Karpas-422 (cell line): Measurements from ENCODE around the gene MVP. TPM values are rescaled to one million over a fixed set of nuclear protein-coding genes. Genes with fewer than 3 reads are reported as not detected.
"Not testable (repeated sequence)": the region's sequence is repeated elsewhere in the genome, so short reads cannot be mapped to it uniquely, and the experiment has no call there.

Experiments
- DNase-seq: peaks from one replicate; pipeline ENCODE4 v3.0.0-alpha.2; 2015
- H2AFZ ChIP-seq: fragments of 200-600 bp; sonication (generic); 2 replicates; pipeline ENCODE4 v1.6.1; 2014; ENCODE audit warnings: antibody characterized with exemption, low read length, mixed read lengths
- H3K27ac ChIP-seq: fragments of 200-600 bp; sonication (generic); 2 replicates; pipeline ENCODE4 v1.5.1; 2014; ENCODE audit warnings: mild to moderate bottlenecking, low read length, moderate library complexity
- H3K27me3 ChIP-seq: fragments of 200-600 bp; sonication (generic); 2 replicates; pipeline ENCODE4 v1.6.1; 2014; ENCODE audit warnings: low read length, mixed read lengths
- H3K36me3 ChIP-seq: fragments of 200-600 bp; sonication (generic); 2 replicates; pipeline ENCODE4 v1.6.1; 2014; ENCODE audit warnings: low read length, mixed read lengths; ENCODE audit not compliant: insufficient read depth
- H3K4me1 ChIP-seq: fragments of 200-600 bp; sonication (generic); 2 replicates; pipeline ENCODE4 v1.6.1; 2014; ENCODE audit warnings: mild to moderate bottlenecking, low read length, mixed read lengths
- H3K4me2 ChIP-seq: fragments of 200-600 bp; sonication (generic); 2 replicates; pipeline ENCODE4 v1.6.1; 2014; ENCODE audit warnings: low read length, low read depth, mild to moderate bottlenecking; ENCODE audit not compliant: poor library complexity, severe bottlenecking
- H3K4me3 ChIP-seq: fragments of 200-600 bp; sonication (generic); 2 replicates; pipeline ENCODE4 v1.5.1; 2014; ENCODE audit warnings: mild to moderate bottlenecking, antibody characterized with exemption, low read length, mixed read lengths
- H3K79me2 ChIP-seq: fragments of 200-600 bp; sonication (generic); 2 replicates; pipeline ENCODE4 v1.6.1; 2014; ENCODE audit warnings: mild to moderate bottlenecking, low read length, mixed read lengths
- H3K9ac ChIP-seq: fragments of 200-600 bp; sonication (generic); 2 replicates; pipeline ENCODE4 v1.6.0; 2014; ENCODE audit warnings: low read length
- H3K9me2 ChIP-seq: fragments of 200-600 bp; sonication (generic), shearing (Covaris generic); replicated peaks from 2 replicates; pipeline ENCODE4 v1.6.0; 2014; ENCODE audit warnings: mild to moderate bottlenecking, low read length, moderate library complexity; ENCODE audit not compliant: insufficient read depth
- H3K9me3 ChIP-seq: fragments of 300-700, 200-600 bp; sonication (generic); 2 replicates; pipeline ENCODE4 v1.6.1; 2014; ENCODE audit warnings: low read length, mixed read lengths
- H4K20me1 ChIP-seq: fragments of 200-600 bp; sonication (generic); 2 replicates; pipeline ENCODE4 v1.6.1; 2014; ENCODE audit warnings: mild to moderate bottlenecking, antibody characterized with exemption, low read length, low read depth; ENCODE audit not compliant: insufficient read depth
- total RNA-seq: library from RNA; depleted of rRNA; stranded (reverse); fragments of >200 nt; shearing (Covaris generic); gene quantifications from 2 replicates; pipeline ENCODE4 v1.2.3, GENCODE V29; 2014; ENCODE audit warnings: low replicate concordance; rRNA removed

The MVP gene
- 7.8 and 25.7 TPM in 2 replicates for total RNA-seq

GRCh38 chr16:29820271-29820701 is at the start of gene MVP:
MVP (plus strand) TSS chr16:29820462; CDS start chr16:29830550, 10,088 bp downstream.
- Histone ChIP-seq H3K9me3 (no peaks in the 10 kb centered on the region), H3K27me3 (no peaks in the 10 kb centered on the region), H3K79me2 (peaks cover 8% of the 10 kb centered on the region), H4K20me1 (peaks cover 20% of the 10 kb centered on the region; the same call in 1 of the 2 replicates), H3K27ac (no peak within 1 kb of the TSS), H3K9ac (peak within 1 kb of the TSS; percentile 56), H2AFZ (no peak within 1 kb of the TSS), H3K9me2 (no peaks in the 10 kb centered on the region), H3K4me1 (peaks cover 44% of the 10 kb centered on the region), H3K36me3 (peaks cover 9% of the 10 kb centered on the region; the same call in 1 of the 2 replicates), H3K4me3 (peak within 1 kb of the TSS; percentile 49), H3K4me2 (peak within 1 kb of the TSS; percentile 66)
- DNase-seq = peak; percentile 80

GRCh38 chr16:29772330-29772729 is 47.9 kb upstream of the MVP start:
- H3K9me3 ChIP-seq, H3K9ac ChIP-seq, H3K4me2 ChIP-seq, H4K20me1 ChIP-seq, H3K9me2 ChIP-seq, H3K4me1 ChIP-seq, DNase-seq, H2AFZ ChIP-seq, H3K27me3 ChIP-seq, H3K36me3 ChIP-seq, H3K27ac ChIP-seq, H3K4me3 ChIP-seq, H3K79me2 ChIP-seq: not testable (repeated sequence)

GRCh38 chr16:29774730-29775129 is 45.5 kb upstream of the MVP start:
- Histone ChIP-seq H3K4me1 (peaks cover 2% of the 10 kb centered on the region; the same call in 1 of the 2 replicates), H3K4me3 (no peak overlapping the region), H3K9me3 (no peaks in the 10 kb centered on the region), H2AFZ (no peak overlapping the region), H3K9ac (no peak overlapping the region), H3K79me2 (no peaks in the 10 kb centered on the region), H3K27ac (no peak overlapping the region), H4K20me1 (no peaks in the 10 kb centered on the region), H3K27me3 (no peaks in the 10 kb centered on the region), H3K36me3 (no peaks in the 10 kb centered on the region), H3K9me2 (no peaks in the 10 kb centered on the region), H3K4me2 (no peak overlapping the region)
- no peak for DNase-seq

- H3K27me3 ChIP-seq = no peaks in the 10 kb centered on the region
- H3K4me3 ChIP-seq = no peak overlapping the region
Observed at GRCh38 chr16:29775742-29776408, 44.4 kb upstream of the MVP start.

GRCh38 chr16:29777576-29778350 is 42.5 kb upstream of the MVP start, which contains the start of gene ZG16:
ZG16 (plus strand) TSS chr16:29778256; CDS start chr16:29779267, 1,011 bp downstream.
- no peak within 1 kb of the TSS for H2AFZ ChIP-seq
- H3K9me3 ChIP-seq = no peaks in the 10 kb centered on the region
- no peaks in the 10 kb centered on the region for H3K36me3 ChIP-seq
- no peak within 1 kb of the TSS for H3K27ac ChIP-seq
- H3K27me3 ChIP-seq = no peaks in the 10 kb centered on the region
- H3K4me3 ChIP-seq = no peak within 1 kb of the TSS
- H3K9ac ChIP-seq = no peak within 1 kb of the TSS
- no peaks in the 10 kb centered on the region for H3K79me2 ChIP-seq
- H3K4me1 ChIP-seq = no peaks in the 10 kb centered on the region
- H3K9me2 ChIP-seq = no peaks in the 10 kb centered on the region
- DNase-seq = no peak
- H4K20me1 ChIP-seq = no peaks in the 10 kb centered on the region
- H3K4me2 ChIP-seq = no peak within 1 kb of the TSS

More at GRCh38 chr16:29775742-29776408, 44.4 kb upstream of the MVP start:
- Histone ChIP-seq H3K9me2 (no peaks in the 10 kb centered on the region), H3K9ac (no peak overlapping the region), H4K20me1 (no peaks in the 10 kb centered on the region), H2AFZ (no peak overlapping the region), H3K36me3 (no peaks in the 10 kb centered on the region), H3K4me1 (peaks cover 2% of the 10 kb centered on the region; the same call in 1 of the 2 replicates), H3K4me2 (no peak overlapping the region), H3K79me2 (no peaks in the 10 kb centered on the region), H3K9me3 (no peaks in the 10 kb centered on the region), H3K27ac (no peak overlapping the region)
- no peak for DNase-seq

- Histone ChIP-seq H4K20me1 (no peaks in the 10 kb centered on the region), H3K27me3 (no peaks in the 10 kb centered on the region), H2AFZ (no peak overlapping the region), H3K27ac (no peak overlapping the region), H3K36me3 (no peaks in the 10 kb centered on the region), H3K4me1 (no peaks in the 10 kb centered on the region), H3K4me2 (no peak overlapping the region), H3K9ac (no peak overlapping the region), H3K4me3 (no peak overlapping the region), H3K79me2 (no peaks in the 10 kb centered on the region), H3K9me2 (no peaks in the 10 kb centered on the region), H3K9me3 (no peaks in the 10 kb centered on the region)
- DNase-seq = no peak
Observed at GRCh38 chr16:29779474-29779873, 40.8 kb upstream of the MVP start.

- H3K9ac ChIP-seq, H3K4me3 ChIP-seq, H3K4me1 ChIP-seq, H3K27ac ChIP-seq, DNase-seq, H3K27me3 ChIP-seq, H3K9me3 ChIP-seq, H3K79me2 ChIP-seq, H3K36me3 ChIP-seq, H2AFZ ChIP-seq, H3K9me2 ChIP-seq, H3K4me2 ChIP-seq, H4K20me1 ChIP-seq: not testable (repeated sequence)
Observed at GRCh38 chr16:29783094-29783953, 36.9 kb upstream of the MVP start.
